Right hindlimb (tissue), 1 donor: ENCODE data around the gene NEK11.
A peak's percentile ranks its signal among the peaks of the same experiment; 100 is the strongest.
"Not testable (repeated sequence)": the region's sequence is repeated elsewhere in the genome, so short reads cannot be mapped to it uniquely, and the experiment has no call there.

ENCODE experiments used
- DNase-seq: peaks from one replicate; pipeline ENCODE4 v3.0.0-alpha.2; 2018

NEK11 gene

DNA sequence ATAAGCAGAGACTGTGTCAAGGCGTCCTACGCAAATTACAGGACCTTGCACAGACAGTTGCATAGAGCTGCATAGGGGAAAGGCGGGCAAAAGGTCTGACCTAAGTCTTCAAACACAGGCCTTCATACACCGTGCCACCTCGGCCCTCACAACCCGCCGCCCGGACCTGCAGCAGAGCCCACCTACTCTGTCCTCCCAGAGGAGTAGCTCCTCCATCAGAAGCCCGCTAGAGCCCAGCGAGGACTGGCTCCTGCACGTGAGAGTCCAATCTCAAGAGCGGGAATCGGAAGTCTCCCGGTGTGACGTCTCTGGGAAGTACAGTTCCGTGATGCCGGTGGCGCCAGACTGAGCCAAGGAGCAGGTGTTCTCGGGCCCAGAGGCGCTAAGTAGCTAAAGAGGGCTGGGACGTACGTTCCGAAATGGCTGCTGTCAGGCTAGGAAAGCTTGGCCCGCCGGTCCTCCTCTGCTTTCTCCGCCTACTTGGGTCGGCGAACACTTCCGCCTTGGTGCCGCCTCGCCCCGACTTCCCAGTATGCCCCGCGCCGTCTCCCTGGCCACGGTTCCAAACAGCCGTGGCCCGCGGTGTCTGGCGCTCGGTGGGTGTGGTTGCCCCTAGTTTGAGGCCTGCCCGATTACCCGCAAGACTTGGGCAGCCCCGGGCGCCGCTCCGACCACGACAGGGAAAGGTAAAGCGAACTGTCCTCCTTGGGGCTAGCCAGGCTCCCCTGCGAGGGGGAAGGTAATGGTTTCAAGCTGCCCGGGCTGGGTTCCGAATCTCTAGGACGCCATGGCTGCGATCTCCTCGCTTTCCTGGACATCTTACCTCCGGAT, at the start of gene NEK11, which contains the start of gene ASTE1:
NEK11 (plus strand) TSS at position 557 of the 831 bp plus-strand sequence. CDS start 2,832 bp downstream, outside the sequence.
ASTE1 (minus strand) TSS at position 505 of the 831 bp plus-strand sequence. CDS start 1,519 bp downstream, outside the sequence.
- DNase-seq = peak; percentile 96

GRCh38 chr3:130979117-130979516, 47.6 kb upstream of the NEK11 start:
- DNase-seq = no peak

GRCh38 chr3:130981469-130981868, 45.2 kb upstream of the NEK11 start:
- DNase-seq = no peak

DNA sequence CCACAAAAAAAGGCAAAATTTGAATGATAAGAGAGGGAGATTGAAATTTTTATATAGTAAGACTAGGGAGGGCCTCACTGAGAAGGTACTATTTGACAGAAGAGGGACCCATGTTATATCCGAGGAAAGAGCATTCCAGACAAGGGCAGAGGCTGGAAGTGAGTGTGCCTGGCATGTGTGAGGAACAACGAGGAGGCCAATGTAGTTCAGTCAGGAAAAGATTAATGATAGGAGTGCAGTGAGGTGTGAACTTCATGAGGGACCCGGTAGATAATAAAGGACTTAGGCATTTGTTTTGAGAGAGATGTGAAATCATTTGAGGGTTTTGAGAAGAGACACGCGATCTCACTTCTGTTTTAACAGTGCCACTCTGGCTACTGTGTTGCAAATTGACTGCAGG, 36.4 kb upstream of the NEK11 start:
- no peak for DNase-seq

DNA sequence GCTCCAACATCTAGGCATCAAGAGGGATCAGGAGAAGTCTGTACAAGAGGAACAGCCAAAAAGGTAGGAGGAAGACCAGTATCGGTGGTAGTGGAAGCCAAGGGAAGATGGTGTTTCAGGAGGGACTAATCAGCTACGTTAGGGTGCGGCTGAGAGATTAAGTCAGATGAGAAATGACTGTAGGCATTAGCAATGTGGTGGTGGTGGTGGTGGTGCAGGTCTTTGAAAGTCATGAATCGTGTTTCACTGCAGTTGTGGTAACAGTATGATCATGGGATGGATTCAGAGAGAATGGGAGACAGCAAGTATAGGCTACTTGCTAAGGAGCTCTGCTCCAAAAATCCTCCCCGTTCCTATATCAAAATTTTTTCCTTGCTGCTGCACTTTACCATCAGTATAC, 35.6 kb upstream of the NEK11 start:
- no peak for DNase-seq

DNA sequence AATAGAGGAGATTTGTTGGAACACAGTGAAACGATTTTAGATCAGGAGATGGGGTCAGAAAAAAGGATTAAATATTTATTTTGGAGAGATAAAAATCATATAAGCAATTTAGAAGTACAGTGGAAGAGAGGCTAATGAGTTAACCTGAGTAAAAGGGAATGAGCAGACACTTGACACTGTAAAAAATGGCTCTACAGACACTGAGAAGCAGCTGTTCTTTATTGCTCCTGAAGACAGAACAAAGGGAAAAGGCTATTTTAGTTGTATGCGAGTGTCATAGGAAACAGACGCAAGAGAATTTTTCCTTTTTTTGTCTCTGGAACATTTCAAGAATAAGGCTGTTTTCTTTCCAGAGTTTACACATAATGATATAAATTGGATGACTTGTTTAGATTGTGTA, 34.3 kb upstream of the NEK11 start:
- no peak for DNase-seq

DNA sequence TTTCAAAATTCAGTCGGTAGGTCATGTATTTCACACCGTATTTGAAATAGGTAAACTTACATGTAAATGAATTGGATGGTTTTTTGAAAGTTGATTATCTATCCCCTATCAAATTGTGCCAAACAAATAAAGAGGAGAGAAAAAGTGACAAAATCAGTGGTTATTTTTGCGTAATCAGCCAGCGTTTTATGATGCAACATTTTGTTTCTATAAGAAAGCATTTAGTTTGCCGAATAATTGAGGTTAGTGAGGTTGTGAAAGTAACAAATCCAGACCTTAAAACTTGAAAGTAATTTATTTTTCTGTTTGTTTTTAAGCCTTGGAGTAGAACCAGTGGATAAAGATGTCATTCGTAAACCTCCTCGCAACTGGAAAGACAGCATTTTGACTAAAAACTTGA, 29.4 kb upstream of the NEK11 start:
- no peak for DNase-seq

DNA sequence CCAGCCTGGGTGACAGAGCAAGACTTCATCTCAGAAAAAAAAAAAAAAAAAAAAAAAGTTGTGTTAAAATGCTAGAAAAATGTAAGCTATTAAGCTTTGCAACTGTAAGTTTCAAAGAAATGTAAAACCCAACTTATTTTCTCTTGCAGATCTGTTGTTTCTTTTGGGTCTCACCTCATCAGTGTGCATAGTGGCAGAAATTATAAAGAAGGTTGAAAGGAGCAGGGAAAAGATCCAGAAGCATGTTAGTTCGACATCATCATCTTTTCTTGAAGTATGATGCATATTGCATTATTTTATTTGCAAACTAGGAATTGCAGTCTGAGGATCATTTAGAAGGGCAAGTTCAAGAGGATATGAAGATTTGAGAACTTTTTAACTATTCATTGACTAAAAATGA, 25.6 kb upstream of the NEK11 start:
- DNase-seq = no peak

- DNase-seq = no peak
Measured at GRCh38 chr3:131004603-131005002, 22.1 kb upstream of the NEK11 start.

DNA sequence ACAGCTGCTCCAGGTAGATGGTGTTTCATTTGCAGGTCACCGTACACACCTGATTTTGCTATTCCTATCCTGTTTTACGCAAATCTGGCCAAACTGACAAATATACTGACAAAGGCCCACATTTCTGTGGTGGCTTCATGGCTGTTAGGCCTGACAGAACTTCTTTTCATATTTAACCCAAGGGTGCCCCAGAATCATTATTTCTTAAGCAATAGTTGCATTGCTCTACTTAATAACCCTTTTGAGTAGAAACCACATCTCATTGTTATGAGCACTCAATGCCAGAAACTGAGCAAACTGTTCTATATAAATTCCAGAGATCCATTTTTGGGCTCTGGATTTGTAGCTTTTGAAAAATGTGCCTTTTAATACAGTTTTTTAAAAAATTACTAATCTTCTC, 19.4 kb upstream of the NEK11 start:
- no peak for DNase-seq

DNA sequence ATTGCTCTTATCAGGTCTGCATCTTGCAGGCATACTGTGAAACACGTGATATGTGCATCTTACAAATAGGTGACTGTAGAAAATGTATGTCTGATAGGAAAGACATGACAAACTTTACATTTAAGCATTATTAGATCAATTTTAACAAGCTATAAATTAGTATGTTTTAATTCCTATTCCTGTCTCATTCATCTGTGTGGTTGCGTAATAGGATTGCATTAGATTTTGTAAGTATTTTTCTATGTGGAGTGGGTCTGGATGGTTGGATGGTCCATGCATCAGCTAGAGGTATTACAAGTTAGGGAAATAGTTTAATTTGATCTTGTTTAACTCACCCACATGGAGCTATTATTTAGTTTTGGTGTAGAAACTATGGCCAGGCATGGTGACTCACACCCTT, 18.9 kb upstream of the NEK11 start:
- no peak for DNase-seq

GRCh38 chr3:131008326-131008725, 18.4 kb upstream of the NEK11 start:
- no peak for DNase-seq

DNA sequence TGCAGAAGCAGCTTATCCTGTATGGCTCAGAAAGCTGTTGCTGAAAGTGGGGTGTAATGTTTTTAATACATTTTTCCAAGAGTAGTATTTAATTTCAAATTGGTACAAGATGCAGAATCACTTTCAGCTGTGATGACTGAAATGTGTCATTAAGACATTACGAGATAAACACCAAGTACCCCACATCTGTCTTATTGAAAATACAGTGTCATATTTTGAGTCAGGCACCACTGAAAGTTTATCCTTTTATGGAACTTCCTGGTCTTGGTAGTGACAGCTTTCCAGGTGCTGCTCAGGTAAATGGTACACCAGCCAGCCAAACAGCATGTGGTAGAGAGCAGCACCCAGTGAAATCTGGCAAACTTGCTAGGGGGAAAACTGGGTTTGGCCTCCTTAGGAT, 17.0 kb upstream of the NEK11 start:
- no peak for DNase-seq

GRCh38 chr3:131018970-131019369, 7.7 kb upstream of the NEK11 start:
- no peak for DNase-seq

DNA sequence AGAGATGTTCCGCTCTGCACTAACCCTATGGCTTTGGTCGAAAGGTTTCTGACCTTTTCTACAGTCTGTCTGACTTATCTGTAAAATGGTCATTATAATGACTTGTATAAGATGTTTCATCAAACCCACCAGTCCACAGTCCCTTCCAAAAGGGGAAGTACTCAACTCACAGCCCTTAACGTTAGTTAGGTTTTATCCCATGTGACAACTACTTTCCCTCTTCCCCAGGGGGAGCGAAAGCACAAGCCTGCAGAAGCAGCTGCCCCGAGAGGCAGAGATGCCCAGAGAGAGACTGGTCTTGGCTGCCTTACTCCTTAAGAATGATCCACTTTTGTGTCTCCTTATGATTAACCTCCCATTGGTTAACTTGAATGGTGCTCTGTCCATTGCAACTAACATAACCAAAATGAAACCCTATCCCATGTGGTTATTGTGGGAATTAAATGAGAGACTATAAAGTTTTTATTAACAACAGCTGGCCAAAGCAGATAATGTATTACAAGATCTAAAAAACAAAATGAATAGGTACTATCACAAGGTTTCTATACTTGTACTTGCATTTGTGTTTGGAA, 6.5 kb upstream of the NEK11 start:
- no peak for DNase-seq

GRCh38 chr3:131025539-131025938, 1.1 kb upstream of the NEK11 start:
- no peak for DNase-seq

DNA sequence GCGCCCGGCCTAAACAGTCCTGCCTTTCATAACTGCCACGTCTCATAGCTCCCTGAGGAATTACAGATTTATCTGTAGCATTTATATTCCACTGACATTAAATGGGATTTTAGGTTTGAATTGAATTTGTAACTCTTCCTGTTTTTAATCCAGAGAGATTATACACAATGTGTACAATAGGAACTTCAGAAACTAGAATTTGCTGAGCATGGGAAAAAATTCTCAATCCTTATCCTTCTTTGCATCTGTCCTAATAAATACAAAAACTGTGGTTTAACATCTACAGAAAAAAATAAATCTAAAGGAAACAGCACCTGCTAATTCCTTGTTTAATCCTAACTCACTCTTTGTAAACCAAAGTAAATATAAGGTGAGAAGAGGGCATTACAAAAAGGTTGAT, 2.2 kb downstream of the NEK11 start:
- no peak for DNase-seq

DNA sequence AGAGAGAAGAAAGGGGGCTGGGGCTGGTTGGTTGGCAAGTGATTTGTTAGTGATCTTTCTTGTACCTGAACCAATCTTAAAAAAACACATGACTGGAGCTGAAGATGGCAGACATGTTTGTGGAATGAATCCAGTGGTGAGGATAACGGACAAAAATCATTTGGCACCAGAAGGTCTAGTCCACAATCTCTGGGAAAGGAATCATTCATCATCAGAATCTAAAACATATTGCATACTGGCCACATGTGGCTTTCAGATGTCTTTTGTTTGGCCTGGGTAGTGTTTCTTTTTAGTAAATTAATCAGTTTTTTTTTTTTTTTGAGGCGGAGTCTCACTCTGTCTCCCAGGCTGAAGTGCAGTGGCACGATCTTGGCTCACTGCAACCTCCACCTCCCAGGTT, 5.0 kb downstream of the NEK11 start:
- no peak for DNase-seq

DNA sequence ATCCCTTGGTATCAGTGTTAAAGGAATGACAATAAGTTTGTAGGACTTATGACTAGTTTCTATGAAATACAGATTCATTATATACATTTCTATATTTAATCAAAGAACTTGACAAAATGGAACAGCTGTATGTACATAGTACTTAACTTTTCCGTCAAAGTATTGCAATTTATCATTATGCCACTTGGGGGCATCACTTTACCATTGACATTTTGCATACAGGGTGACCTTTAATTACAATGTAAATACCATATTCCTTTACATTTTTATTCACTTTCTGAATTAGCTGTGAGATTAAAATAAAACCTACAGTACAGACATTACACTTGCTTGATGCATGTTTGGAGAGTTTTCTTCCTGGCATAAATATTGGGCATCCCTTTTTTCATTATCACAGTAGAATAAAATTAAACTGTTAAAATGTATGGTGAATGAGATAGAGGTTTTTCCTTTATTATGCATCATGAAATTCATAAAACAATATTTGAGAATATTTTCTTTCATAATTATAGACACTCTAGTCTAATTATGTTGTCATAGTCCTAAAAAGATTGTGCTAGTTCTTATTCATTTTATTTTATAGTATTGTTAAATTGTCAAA, 6.9 kb downstream of the NEK11 start:
- DNase-seq = no peak

DNA sequence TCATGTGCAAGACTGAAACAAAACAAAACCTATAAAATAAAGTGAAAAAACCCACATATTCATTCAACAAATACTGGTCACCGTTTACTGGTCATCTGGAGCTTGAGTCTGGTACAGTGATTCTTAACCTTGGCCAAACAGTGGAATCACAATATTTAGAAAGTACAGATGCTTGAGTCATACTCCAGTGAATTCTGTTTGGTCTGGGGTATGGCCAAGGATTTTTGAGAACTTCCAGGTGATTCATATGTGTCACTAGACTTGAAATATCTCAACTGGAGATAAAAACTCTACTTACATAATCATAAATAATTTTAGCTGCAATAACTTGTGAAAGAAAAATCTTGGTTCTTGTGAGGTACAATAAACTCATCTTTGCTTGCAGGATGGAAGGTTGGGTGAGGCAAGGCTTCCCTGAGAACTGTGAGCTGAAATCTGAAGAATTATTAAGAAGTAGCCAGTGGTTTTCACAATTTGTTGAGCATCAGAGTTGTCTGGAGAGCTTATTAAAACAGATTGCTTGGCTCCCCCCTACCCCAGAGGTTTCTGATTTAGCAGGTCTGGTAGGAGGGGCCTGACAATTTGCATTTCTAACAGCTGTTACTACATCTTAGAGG, 9.6 kb downstream of the NEK11 start:
- no peak for DNase-seq

GRCh38 chr3:131036986-131037385, 10.3 kb downstream of the NEK11 start:
- no peak for DNase-seq

GRCh38 chr3:131038326-131038725, 11.6 kb downstream of the NEK11 start:
- no peak for DNase-seq

DNA sequence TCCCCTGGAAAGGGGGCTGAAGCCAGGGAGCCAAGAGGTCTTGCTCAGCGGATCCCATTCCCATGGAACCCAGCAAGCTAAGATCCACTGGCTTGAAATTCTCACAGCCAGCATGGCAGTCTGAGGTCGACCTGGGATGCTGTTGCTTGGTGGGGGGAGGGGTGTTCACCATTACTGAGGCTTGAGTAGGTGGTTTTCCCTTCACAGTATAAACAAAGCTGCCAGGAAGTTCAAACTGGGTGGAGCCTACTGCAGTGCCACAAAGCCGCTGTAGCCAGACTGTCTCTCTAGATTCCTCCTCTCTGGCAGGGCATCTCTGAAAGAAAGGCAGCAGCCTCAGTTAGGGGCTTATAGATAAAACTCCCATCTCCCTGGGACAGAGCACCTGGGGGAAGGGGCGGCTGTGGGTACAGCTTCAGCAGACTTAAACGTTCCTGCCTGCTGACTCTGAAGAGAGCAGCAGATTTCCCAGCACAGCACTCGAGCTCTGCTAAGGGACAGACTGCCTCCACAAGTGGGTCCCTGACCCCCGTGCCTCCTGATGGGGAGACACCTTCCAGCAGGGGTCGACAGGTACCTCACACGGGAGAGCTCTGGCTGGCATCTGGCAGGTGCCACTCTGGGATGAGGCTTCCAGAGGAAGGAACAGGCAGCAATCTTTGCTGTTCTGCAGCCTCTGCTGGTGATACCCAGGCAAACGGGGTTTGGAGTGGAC, 15.8 kb downstream of the NEK11 start:
- DNase-seq = not testable (repeated sequence)
